C4-2B (cell line): ENCODE results near the gene FZR1.

Source experiments
- CTCF ChIP-seq: fragments of 450-650 bp; conservative IDR thresholded peaks from 2 replicates; pipeline ENCODE4 v1.5.1; 2017; ENCODE audit warnings: mild to moderate bottlenecking
- ZFX ChIP-seq: fragments of 450-650 bp; IDR thresholded peaks from 2 replicates; pipeline ENCODE4 v1.6.1; 2017

DNA sequence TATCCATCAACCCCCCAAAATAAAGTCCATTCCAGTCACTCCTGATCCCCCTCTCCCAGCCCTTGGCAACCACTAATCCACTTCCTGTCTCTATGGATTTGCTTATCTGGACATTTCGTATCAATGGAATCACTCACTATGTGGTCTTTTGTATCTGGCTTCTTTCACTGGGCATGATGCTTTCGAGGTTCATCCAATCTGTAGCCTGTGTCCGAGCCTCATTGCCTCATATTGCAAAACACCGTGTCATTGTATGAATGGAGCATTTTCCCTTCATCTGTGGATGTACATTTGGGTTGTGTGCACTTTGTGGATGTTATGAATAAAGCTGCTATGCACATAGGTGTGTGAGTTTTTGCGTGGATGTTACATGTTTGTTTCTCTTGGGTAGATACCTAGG lies 1.4 kb upstream of the FZR1 start:
- no peak for TF ChIP-seq CTCF
- no peak for TF ChIP-seq ZFX
